Activated T-cell treated with anti-CD3 and anti-CD28 coated beads for 1 hour (primary cell): Measurements from ENCODE around the gene ZNF407.

Experiments
- DNase-seq: peaks from one replicate; pipeline ENCODE4 v3.0.0-alpha.2; 2020; ENCODE audit warnings: low read depth

ZNF407 gene

DNA sequence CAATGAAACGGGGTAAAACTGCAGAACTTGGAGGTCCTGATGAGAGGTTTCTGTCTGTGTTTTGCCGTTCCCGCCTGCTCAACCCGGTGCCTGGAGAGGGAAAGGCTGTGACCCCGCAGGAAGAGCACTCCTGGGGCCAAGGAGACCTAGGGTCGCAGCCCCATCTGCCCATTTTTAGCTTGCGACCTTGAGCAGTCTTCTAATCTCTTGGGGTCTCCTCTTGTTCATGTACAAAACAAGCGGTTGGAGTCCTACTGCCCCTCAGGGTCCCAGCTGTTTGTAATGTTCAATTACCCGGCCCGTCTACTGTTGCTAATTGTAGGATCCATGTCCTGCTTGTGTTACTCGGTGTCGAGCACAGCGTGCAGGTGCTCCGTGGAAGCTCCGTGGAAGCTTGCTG lies 506.8 kb downstream of the ZNF407 start:
- DNase-seq, result no peak

- DNase-seq, result no peak
Observed at GRCh38 chr18:75105551-75106254, 508.0 kb downstream of the ZNF407 start.

DNA sequence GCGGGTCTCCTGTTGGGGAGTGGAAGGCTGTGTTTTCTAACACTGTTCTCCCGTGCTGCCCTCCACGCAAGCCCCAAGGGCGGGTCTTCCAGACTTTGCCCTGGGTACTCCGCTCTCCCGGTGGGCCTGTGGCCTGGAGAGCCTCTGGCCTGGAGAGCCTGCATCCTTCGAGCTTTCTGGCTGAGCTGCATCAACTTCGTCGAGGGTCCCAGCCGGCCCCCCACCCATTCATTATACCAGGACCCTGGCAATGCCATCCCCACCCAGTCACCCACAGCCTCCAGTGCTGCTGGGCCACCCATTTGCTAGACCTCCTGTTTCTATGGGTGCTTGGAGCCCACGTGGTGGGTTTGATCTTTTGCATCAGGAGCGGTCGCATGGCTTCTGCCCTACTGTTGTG lies 509.1 kb downstream of the ZNF407 start:
- DNase-seq, result no peak

- no peak for DNase-seq
Observed at GRCh38 chr18:75107196-75107930, 509.7 kb downstream of the ZNF407 start.

- no peak for DNase-seq
Observed at GRCh38 chr18:75107931-75108276, 510.2 kb downstream of the ZNF407 start.

- no peak for DNase-seq
Observed at GRCh38 chr18:75108579-75109318, 511.1 kb downstream of the ZNF407 start.

- no peak for DNase-seq
Observed at GRCh38 chr18:75109319-75109691, 511.6 kb downstream of the ZNF407 start.

GRCh38 chr18:75109819-75110218 lies 512.1 kb downstream of the ZNF407 start:
- DNase-seq, result no peak

GRCh38 chr18:75110311-75110710 lies 512.6 kb downstream of the ZNF407 start:
- DNase-seq, result no peak

DNA sequence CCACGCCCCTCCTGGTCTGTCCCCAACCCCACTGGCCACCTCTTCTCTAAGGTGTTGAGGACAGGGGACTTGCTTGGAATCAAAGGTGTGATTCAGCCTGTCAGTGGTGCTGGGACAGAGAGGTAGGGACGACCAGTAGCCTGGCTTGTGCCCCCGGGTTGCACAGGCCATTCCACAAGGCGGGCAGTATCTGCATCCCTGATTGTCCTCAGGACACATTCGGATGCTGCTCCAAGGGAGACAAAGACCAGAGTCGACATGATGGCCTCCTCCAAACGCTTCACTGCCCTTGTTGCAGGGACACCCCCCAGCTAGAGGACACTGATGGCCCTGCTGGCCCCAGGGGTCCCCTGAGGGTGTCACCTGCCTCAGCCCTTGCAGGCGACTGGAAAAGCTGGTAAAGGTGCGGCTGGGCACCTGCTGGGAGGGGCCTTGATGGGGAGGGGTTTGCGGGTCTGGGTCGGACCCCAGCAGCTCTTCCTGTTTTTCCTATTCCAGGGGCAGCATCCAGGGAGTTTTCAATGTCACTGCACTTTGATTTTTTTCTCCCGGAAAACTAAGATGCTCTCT lies 513.3 kb downstream of the ZNF407 start:
- DNase-seq, result no peak

- no peak for DNase-seq
Observed at GRCh38 chr18:75111760-75112159, 514.1 kb downstream of the ZNF407 start.

- DNase-seq, result no peak
Observed at GRCh38 chr18:75112186-75113096, 514.8 kb downstream of the ZNF407 start.

GRCh38 chr18:75113455-75113854 lies 515.8 kb downstream of the ZNF407 start:
- DNase-seq, result no peak

DNA sequence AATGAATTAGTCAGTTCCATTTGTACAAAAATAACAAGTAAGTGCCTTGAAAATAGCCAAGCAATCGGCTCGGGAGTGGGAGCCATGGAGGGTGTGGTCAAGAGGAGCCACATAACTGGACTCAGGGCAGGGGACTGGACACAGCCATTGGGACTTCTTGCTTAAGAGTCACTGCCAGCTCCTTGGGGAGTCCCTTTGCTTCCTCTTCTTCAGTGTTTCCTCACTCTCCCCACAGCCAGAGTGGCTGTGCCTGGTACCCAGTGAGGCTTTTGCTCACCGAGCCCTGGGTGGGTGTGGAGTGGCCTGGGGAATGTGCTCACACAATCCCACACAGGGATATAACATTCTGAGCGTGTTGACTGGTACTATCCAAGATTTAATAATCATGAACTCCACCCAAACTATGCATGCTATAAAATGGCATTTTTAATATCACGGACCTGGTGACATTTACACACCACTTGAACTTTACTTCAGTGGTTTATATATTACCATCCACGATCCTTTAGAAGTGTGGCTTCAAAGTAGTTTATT lies 516.6 kb downstream of the ZNF407 start:
- DNase-seq, result no peak
